ENCODE results near the gene SLC19A2. TPM values are rescaled to one million over a fixed set of nuclear protein-coding genes. Genes with fewer than 3 reads are reported as not detected.
"Not testable (repeated sequence)": the region's sequence is repeated elsewhere in the genome, so short reads cannot be mapped to it uniquely, and the experiment has no call there.

SLC19A2 gene
- total RNA-seq, 1 donor from 2014 or later: 29.0 TPM

- no peak for DNase-seq (ENCODE audit: low spot score)
Measured at GRCh38 chr1:169509354-169509753, 23.6 kb upstream of the SLC19A2 start.

GRCh38 chr1:169508432-169509338 is 22.9 kb upstream of the SLC19A2 start:
- no peak for DNase-seq (ENCODE audit: low spot score)

GRCh38 chr1:169507413-169507812 is 21.7 kb upstream of the SLC19A2 start:
- DNase-seq (ENCODE audit: low spot score): no peak

GRCh38 chr1:169503601-169504000 is 17.9 kb upstream of the SLC19A2 start:
- DNase-seq (ENCODE audit: low spot score): not testable (repeated sequence)

GRCh38 chr1:169499807-169500206 is 14.1 kb upstream of the SLC19A2 start:
- DNase-seq (ENCODE audit: low spot score): no peak

- DNase-seq (ENCODE audit: low spot score): no peak
Measured at GRCh38 chr1:169497317-169497716, 11.6 kb upstream of the SLC19A2 start.

GRCh38 chr1:169495916-169496315 is 10.2 kb upstream of the SLC19A2 start:
- no peak for DNase-seq (ENCODE audit: low spot score)

- no peak for DNase-seq (ENCODE audit: low spot score)
Measured at GRCh38 chr1:169495046-169495775, 9.5 kb upstream of the SLC19A2 start.

GRCh38 chr1:169494343-169494742 is 8.6 kb upstream of the SLC19A2 start:
- no peak for DNase-seq (ENCODE audit: low spot score)

- no peak for DNase-seq (ENCODE audit: low spot score)
Measured at GRCh38 chr1:169493251-169493650, 7.5 kb upstream of the SLC19A2 start.

- DNase-seq (ENCODE audit: low spot score): no peak
Measured at GRCh38 chr1:169491845-169492281, 6.1 kb upstream of the SLC19A2 start.

- no peak for DNase-seq (ENCODE audit: low spot score)
Measured at GRCh38 chr1:169488157-169488556, 2.4 kb upstream of the SLC19A2 start.

- no peak for DNase-seq (ENCODE audit: low spot score)
Measured at GRCh38 chr1:169487561-169487960, 1.8 kb upstream of the SLC19A2 start.

GRCh38 chr1:169487133-169487532 is 1.4 kb upstream of the SLC19A2 start:
- no peak for DNase-seq (ENCODE audit: low spot score)

GRCh38 chr1:169486281-169487051 is 722 bp upstream of the SLC19A2 start:
- DNase-seq (ENCODE audit: low spot score): no peak

- peak; percentile 61 for DNase-seq (ENCODE audit: low spot score)
Measured at GRCh38 chr1:169484683-169485430, 887 bp downstream of the SLC19A2 start.

- no peak for DNase-seq (ENCODE audit: low spot score)
Measured at GRCh38 chr1:169484101-169484500, 1.6 kb downstream of the SLC19A2 start.

- peak; percentile 60 for DNase-seq (ENCODE audit: low spot score)
Measured at GRCh38 chr1:169483500-169483966, 2.2 kb downstream of the SLC19A2 start.

- no peak for DNase-seq (ENCODE audit: low spot score)
Measured at GRCh38 chr1:169479363-169480066, 6.2 kb downstream of the SLC19A2 start.

- DNase-seq (ENCODE audit: low spot score): no peak
Measured at GRCh38 chr1:169478094-169478672, 7.6 kb downstream of the SLC19A2 start.
